ENCODE data around the gene HTT. TPM values are rescaled to one million over a fixed set of nuclear protein-coding genes. Genes with fewer than 3 reads are reported as not detected.

Gene HTT
- total RNA-seq, 1 experiment from 2014 or later = 37.4 TPM

DNA sequence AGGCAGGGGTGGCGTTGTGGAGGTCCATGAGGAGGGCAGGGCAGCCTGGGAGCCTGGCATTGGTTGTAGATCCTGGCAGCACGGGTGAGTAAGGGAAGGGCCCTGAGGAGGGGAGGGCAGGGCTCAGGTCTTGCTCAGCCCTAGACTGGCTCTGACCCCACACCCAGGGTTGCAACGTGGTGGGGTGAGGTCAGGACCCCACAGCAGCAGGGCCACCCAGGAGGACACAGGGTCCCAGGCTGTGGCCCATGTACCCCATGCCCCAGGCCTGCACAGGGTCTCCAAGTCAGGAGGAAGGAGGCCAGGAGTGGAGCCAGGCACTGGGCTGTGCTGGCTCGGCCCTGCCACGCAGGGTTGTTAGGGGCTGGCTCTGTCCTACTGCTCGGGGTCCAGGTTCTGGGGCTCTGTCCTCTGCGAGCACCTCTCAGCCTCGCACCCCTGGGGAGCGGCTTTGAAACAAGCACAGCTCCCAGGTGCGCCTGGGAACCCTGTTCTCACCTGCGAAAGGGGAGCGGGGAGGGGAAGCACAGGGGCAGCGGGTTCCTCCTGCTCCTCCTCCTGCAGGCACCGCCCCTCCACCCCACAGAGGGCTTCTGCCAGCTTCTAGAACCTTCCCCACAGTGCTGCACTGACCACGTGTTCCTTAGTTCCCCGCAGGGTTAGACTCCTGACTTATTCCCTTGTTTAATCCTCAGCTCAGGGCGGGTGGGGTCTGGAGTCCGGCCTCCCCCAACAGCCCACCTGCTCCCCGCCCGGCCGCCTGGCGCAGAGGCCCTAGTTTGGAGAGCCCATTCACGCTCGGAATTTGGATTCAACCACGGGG lies 194.8 kb downstream of the HTT start:
- POLR2A ChIA-PET = no interaction called here
- Histone ChIP-seq H3K79me2 (ENCODE audit: insufficient read depth, low read length) (no peaks in the 10 kb centered on the region), H4K20me1 (ENCODE audit: insufficient read depth) (no peaks in the 10 kb centered on the region), H3K27ac (ENCODE audit: low read depth, low read length) (no peak overlapping the region), H2AFZ (ENCODE audit: low read depth, low read length, poor library complexity, severe bottlenecking) (no peak overlapping the region), H3K27me3 (ENCODE audit: insufficient read depth, low read length) (0 out of 2 replicates have a peak, but pooled peaks cover 4% of the 10 kb centered on the region), H3K9ac (ENCODE audit: low read length) (no peak overlapping the region), H3K9me2 (ENCODE audit: insufficient read depth) (no peaks in the 10 kb centered on the region), H3K36me3 (ENCODE audit: control insufficient read depth in 1 of 2, insufficient read depth in 2 of 2, low read length in 2 of 2) (no peaks in the 10 kb centered on the region), H3K4me2 (ENCODE audit: low read length) (no peak overlapping the region), H3K4me3 (replicated peaks in 1 of 2; ENCODE audit: low read depth in 1 of 2, low read length in 2 of 2) (no peak overlapping the region), H3K4me1 (ENCODE audit: control insufficient read depth in 1 of 2, insufficient read depth in 2 of 2, low read length in 2 of 2) (no peaks in the 10 kb centered on the region), H3K9me3 (ENCODE audit: control insufficient read depth in 1 of 2, insufficient read depth in 1 of 2, low read depth in 1 of 2, low read length in 2 of 2) (no peaks in the 10 kb centered on the region)
- RAD21 ChIA-PET (ENCODE audit: low non-redundant PET in 1 of 2, low total read pairs in 2 of 2, uncharacterized antibody in 2 of 2, unreplicated experiment in 2 of 2) = no interaction called here
- ATAC-seq (no peak), DNase-seq (ENCODE audit: low read depth, low spot score) (no peak)
- TF ChIP-seq CBX3 (IDR thresholded peaks at IDR 0.05; ENCODE audit: low read depth) = no peak
- no peak for TF ChIP-seq POLR2A (IDR thresholded peaks at IDR 0.05; ENCODE audit: borderline replicate concordance, extremely low read depth, insufficient read depth, insufficient read length)
- TF ChIP-seq MAX (IDR thresholded peaks at IDR 0.05) = no peak
- no peak for TF ChIP-seq FOSL1 (IDR thresholded peaks at IDR 0.05; ENCODE audit: low read depth)
- no peak for TF ChIP-seq JUND (IDR thresholded peaks at IDR 0.05)
- TF ChIP-seq, protein P1, sequence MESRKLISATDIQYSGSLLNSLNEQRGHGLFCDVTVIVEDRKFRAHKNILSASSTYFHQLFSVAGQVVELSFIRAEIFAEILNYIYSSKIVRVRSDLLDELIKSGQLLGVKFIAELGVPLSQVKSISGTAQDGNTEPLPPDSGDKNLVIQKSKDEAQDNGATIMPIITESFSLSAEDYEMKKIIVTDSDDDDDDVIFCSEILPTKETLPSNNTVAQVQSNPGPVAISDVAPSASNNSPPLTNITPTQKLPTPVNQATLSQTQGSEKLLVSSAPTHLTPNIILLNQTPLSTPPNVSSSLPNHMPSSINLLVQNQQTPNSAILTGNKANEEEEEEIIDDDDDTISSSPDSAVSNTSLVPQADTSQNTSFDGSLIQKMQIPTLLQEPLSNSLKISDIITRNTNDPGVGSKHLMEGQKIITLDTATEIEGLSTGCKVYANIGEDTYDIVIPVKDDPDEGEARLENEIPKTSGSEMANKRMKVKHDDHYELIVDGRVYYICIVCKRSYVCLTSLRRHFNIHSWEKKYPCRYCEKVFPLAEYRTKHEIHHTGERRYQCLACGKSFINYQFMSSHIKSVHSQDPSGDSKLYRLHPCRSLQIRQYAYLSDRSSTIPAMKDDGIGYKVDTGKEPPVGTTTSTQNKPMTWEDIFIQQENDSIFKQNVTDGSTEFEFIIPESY (IDR thresholded peaks at IDR 0.05; ENCODE audit: extremely low read depth, insufficient replicate concordance, low read length) = no peak
- no peak for TF ChIP-seq ELF1 (IDR thresholded peaks at IDR 0.05; ENCODE audit: borderline replicate concordance, low read depth)
- no peak for TF ChIP-seq CEBPB (IDR thresholded peaks at IDR 0.05; ENCODE audit: low read depth)
- TF ChIP-seq, protein P2, sequence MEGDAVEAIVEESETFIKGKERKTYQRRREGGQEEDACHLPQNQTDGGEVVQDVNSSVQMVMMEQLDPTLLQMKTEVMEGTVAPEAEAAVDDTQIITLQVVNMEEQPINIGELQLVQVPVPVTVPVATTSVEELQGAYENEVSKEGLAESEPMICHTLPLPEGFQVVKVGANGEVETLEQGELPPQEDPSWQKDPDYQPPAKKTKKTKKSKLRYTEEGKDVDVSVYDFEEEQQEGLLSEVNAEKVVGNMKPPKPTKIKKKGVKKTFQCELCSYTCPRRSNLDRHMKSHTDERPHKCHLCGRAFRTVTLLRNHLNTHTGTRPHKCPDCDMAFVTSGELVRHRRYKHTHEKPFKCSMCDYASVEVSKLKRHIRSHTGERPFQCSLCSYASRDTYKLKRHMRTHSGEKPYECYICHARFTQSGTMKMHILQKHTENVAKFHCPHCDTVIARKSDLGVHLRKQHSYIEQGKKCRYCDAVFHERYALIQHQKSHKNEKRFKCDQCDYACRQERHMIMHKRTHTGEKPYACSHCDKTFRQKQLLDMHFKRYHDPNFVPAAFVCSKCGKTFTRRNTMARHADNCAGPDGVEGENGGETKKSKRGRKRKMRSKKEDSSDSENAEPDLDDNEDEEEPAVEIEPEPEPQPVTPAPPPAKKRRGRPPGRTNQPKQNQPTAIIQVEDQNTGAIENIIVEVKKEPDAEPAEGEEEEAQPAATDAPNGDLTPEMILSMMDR (IDR thresholded peaks at IDR 0.05 in 2 of 3, conservative IDR thresholded peaks at IDR 0.05 in 1 of 3; ENCODE audit: borderline replicate concordance in 1 of 3, insufficient read depth in 1 of 3, low read depth in 2 of 3, low read length in 2 of 3) = no peak
- TF ChIP-seq REST (IDR thresholded peaks at IDR 0.05; ENCODE audit: low read depth) = no peak
- no peak for TF ChIP-seq SIN3A (IDR thresholded peaks at IDR 0.05; ENCODE audit: low read depth)
- no peak for TF ChIP-seq EZH2phosphoT487 (IDR thresholded peaks at IDR 0.05; ENCODE audit: borderline replicate concordance)
- no peak for TF ChIP-seq SP1 (IDR thresholded peaks at IDR 0.05; ENCODE audit: low read depth)
- no peak for TF ChIP-seq YY1 (IDR thresholded peaks at IDR 0.05; ENCODE audit: extremely low read depth, insufficient replicate concordance, low read depth, low read length)
- no peak for TF ChIP-seq POLR2AphosphoS5 (IDR thresholded peaks at IDR 0.05; ENCODE audit: low read depth, low read length)
- no peak for TF ChIP-seq RAD21 (IDR thresholded peaks at IDR 0.05; ENCODE audit: low read depth)
- TF ChIP-seq TCF7L2 (IDR thresholded peaks at IDR 0.05; ENCODE audit: borderline replicate concordance, extremely low read depth, insufficient read depth, insufficient read length) = no peak
- no peak for TF ChIP-seq EZH2 (IDR thresholded peaks at IDR 0.05)
- no TSS peak for BruUV-seq (replicated peaks)
- CTCF ChIA-PET = no interaction called here
- intact Hi-C loops (cut with micrococcal nuclease) = no loop called here
